ENCODE results near the gene GIN1. TPM values are rescaled to one million over a fixed set of nuclear protein-coding genes. Genes with fewer than 3 reads are reported as not detected.
A peak's percentile ranks its signal among the peaks of the same experiment; 100 is the strongest.

GIN1 gene
- total RNA-seq, 4 donors from 2014 or later = 8.3 to 11.7 (median 9.3) TPM

DNA sequence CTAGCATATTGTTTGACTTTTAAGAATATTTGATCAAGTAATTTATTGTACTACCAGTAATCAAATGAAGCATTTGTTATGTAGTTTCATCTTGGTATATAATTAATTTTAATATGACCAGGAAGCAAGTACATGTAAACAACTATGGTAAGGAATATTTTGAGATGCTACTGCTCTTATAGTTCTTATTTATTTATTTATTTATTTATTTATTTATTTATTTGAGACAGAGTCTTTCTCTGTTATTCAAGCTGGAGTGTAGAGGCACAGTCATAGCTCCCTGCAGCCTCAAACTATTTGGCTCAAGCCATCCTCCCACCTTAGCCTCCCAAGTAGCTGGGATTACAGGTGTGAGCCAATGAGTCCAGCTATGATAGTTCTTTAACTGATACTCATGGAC is 8.3 kb upstream of the GIN1 start:
- Histone ChIP-seq H3K27me3 (no peaks in the 10 kb centered on the region), H3K4me3 (no peak overlapping the region), H3K36me3 (no peaks in the 10 kb centered on the region), H3K27ac (no peak overlapping the region), H3K9me3 (no peaks in the 10 kb centered on the region), H3K4me1 (peaks cover 0 to 7% (median 0%) of the 10 kb centered on the region in 4 donors)
- TF ChIP-seq CTCF (IDR thresholded peaks at IDR 0.05) = no peak
- no peak for TF ChIP-seq POLR2A (IDR thresholded peaks at IDR 0.05)
- DNase-seq = no peak

DNA sequence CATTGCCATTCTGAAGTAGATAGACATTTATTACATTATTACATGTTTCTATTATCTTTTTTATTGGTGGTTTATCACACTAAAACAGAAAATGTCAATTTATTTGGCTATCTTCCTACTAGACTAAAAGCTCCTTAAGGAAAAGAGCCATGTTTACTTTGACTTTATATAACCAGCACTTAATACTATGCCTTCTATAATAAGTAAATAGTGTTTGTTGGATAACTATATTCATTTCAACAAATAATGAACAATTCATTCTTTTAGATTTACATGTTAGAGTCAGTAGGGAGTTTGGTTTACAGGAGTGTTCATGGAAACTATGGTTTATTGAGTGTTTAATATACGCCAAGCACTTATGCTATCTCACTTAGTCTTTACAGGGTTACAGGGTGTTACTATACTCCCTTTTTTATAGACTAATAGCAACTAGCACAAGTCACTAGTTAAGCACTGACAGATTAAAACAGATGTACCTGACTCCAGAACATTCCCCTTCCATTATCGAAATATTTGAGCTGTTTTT is 7.4 kb upstream of the GIN1 start:
- no peak for DNase-seq
- no peak for TF ChIP-seq CTCF (IDR thresholded peaks at IDR 0.05)
- no peak for TF ChIP-seq POLR2A (IDR thresholded peaks at IDR 0.05)
- Histone ChIP-seq H3K4me3 (no peak overlapping the region), H3K4me1 (peaks cover 0 to 13% (median 0%) of the 10 kb centered on the region in 4 donors), H3K36me3 (no peaks in the 10 kb centered on the region), H3K27me3 (no peaks in the 10 kb centered on the region), H3K9me3 (no peaks in the 10 kb centered on the region), H3K27ac (no peak overlapping the region)

DNA sequence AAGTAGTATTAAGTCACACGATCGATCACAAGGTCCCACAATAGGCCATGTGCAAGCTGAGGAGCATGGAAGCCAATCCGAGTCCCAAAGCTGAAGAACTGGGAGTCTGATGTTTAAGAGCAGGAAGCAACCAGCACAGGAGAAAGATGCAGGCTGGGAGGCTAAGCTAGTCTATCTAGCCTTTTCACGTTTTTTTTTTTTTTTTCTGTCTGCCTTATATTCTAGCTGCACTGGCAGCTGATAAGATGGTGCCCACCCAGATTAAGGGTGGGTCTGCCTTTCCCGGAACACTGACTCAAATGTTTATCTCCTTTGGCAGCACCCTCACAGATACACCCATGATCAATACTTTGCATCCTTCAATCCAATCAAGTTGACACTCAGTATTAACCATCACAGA is 6.6 kb upstream of the GIN1 start:
- Histone ChIP-seq H3K4me3 (no peak overlapping the region), H3K36me3 (no peaks in the 10 kb centered on the region), H3K9me3 (no peaks in the 10 kb centered on the region), H3K27me3 (no peaks in the 10 kb centered on the region), H3K27ac (no peak overlapping the region), H3K4me1 (peaks cover 0 to 20% (median 0%) of the 10 kb centered on the region in 4 donors)
- DNase-seq = no peak
- no peak for TF ChIP-seq CTCF (IDR thresholded peaks at IDR 0.05)
- TF ChIP-seq POLR2A (IDR thresholded peaks at IDR 0.05) = no peak

DNA sequence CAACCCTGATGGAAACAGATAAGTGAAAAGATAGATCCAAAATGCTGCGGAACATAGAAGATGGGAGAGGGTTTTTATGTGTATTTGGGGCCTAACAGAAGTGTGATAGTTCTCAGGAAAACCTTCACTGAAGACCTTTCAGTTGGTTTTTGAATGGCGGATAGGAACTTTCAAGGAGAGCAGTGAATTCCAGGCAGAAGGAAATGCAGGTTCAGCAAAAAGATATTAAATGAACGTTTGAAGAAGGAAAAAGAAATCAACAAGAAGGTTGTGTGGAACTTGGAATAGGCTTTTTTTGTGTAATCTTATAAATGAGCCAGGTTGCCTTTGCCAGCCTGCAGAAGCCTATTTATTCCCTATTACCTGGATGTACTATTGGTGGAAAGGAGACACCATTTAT is 2.3 kb upstream of the GIN1 start:
- TF ChIP-seq POLR2A (IDR thresholded peaks at IDR 0.05) (no peak), CTCF (IDR thresholded peaks at IDR 0.05) (no peak)
- DNase-seq = no peak
- Histone ChIP-seq H3K27ac (no peak overlapping the region), H3K4me1 (peaks cover 0 to 26% (median 0%) of the 10 kb centered on the region in 4 donors), H3K36me3 (no peaks in the 10 kb centered on the region), H3K27me3 (no peaks in the 10 kb centered on the region), H3K4me3 (no peak overlapping the region), H3K9me3 (no peaks in the 10 kb centered on the region)

- peak in 2 of 3 donors; percentile 51 to 55 for DNase-seq
- Histone ChIP-seq H3K4me1 (peaks cover 0 to 26% (median 0%) of the 10 kb centered on the region in 4 donors), H3K27me3 (no peaks in the 10 kb centered on the region), H3K9me3 (no peaks in the 10 kb centered on the region), H3K36me3 (no peaks in the 10 kb centered on the region), H3K4me3 (peak overlapping the region; percentile 64 to 84 (median 74)), H3K27ac (peak overlapping the region; percentile 84 to 97 (median 92))
- TF ChIP-seq POLR2A (IDR thresholded peaks at IDR 0.05) = no peak
- TF ChIP-seq CTCF (IDR thresholded peaks at IDR 0.05) = no peak
Measured at GRCh38 chr5:103120607-103121200, 766 bp upstream of the GIN1 start.

Measured in Peyer's patch (tissue), 4 donors.